Upper lobe of left lung (tissue), 6 donors: ENCODE data around the gene ARHGAP26. TPM values are rescaled to one million over a fixed set of nuclear protein-coding genes. Genes with fewer than 3 reads are reported as not detected.

Experiments
- ATAC-seq, 2 donors: fragments of 200-7000 bp; cut with Tn5 transposase; one replicate each; pipeline ENCODE4 v1.9.1; 2022; ENCODE audit warnings: mild to moderate bottlenecking in 2 of 2, moderate library complexity in 2 of 2; ENCODE audit not compliant: low FRiP score in 2 of 2
- DNase-seq, 2 donors: peaks; one replicate each; pipeline ENCODE4 v3.0.0-alpha.2; 2019 to 2020
- H3K27ac ChIP-seq, 4 donors: fragments of 200-600 bp; sonication (generic); one replicate each; pipeline ENCODE4 v1.5.1; 2016 to 2019
- H3K27me3 ChIP-seq, 4 donors: fragments of 200-600 bp; sonication (generic); one replicate each; pipeline ENCODE4 v1.5.1; 2017 to 2019
- H3K36me3 ChIP-seq, 4 donors: fragments of 200-600 bp; sonication (generic); one replicate each; pipeline ENCODE4 v1.5.1; 2016 to 2019
- H3K4me1 ChIP-seq, 4 donors: fragments of 200-600 bp; sonication (generic); one replicate each; pipeline ENCODE4 v1.5.1; 2018 to 2019
- H3K4me3 ChIP-seq, 4 donors: fragments of 200-600 bp; sonication (generic); one replicate each; pipeline ENCODE4 v1.5.1; 2017 to 2019; ENCODE audit warnings: mild to moderate bottlenecking in 2 of 4, moderate library complexity in 1 of 4
- H3K9me3 ChIP-seq, 4 donors: fragments of 200-600 bp; sonication (generic); one replicate each; pipeline ENCODE4 v1.5.1; 2018 to 2019
- CTCF ChIP-seq, 6 experiments: fragments of 450-650 bp in 4 of 6; fragments of 200-600 bp in 2 of 6; sonication (generic) in 2 of 6; IDR thresholded peaks; one replicate each; pipeline ENCODE4 v1.5.1; 2016 to 2019; ENCODE audit warnings: antibody characterized with exemption in 6 of 6
- EP300 ChIP-seq, 4 donors: sonication (generic); formaldehyde crosslinking; IDR thresholded peaks; one replicate each; pipeline ENCODE4 v1.5.1; 2017; ENCODE audit warnings: antibody characterized with exemption in 4 of 4, control low read depth in 2 of 4
- POLR2A ChIP-seq, 4 donors: fragments of 450-650 bp; IDR thresholded peaks; one replicate each; pipeline ENCODE4 v1.5.1; 2016 to 2017; ENCODE audit warnings: antibody characterized with exemption in 4 of 4, mild to moderate bottlenecking in 2 of 4
- POLR2AphosphoS5 ChIP-seq, 2 donors: sonication (generic); formaldehyde crosslinking; IDR thresholded peaks; one replicate each; pipeline ENCODE4 v1.5.1; 2017; ENCODE audit warnings: antibody characterized with exemption in 2 of 2
- WGBS, 2 donors: methylation state at CpG; one replicate each; pipeline ENCODE4 v1.1.5; 2017 to 2018; 5-methylcytosine and 5-hydroxymethylcytosine counted together
- total RNA-seq, 6 donors: library from RNA; depleted of rRNA in 4 of 6; stranded (reverse); fragments of >200 nt in 4 of 6; gene quantifications; one replicate each; pipeline versions ENCODE4 v1.1.0 to v1.2.1, GENCODE V29; 2016 to 2021
- donor health status: DM: no; HTN: no; CAD: no; lungs with moderate emphysema.
- donor health status: DM: no; HTN: yes; CAD: no; lungs with severe emphysema.

The ARHGAP26 gene
- total RNA-seq, 6 donors from 2014 or later = 34.9 to 90.1 (median 38.9) TPM

GRCh38 chr5:142859037-142859436 is 88.9 kb downstream of the ARHGAP26 start:
- Histone ChIP-seq H3K36me3 (no peaks in the 10 kb centered on the region), H3K4me1 (peaks cover 24 to 37% (median 27%) of the 10 kb centered on the region in 4 donors), H3K27ac (no peak overlapping the region), H3K9me3 (no peaks in the 10 kb centered on the region), H3K4me3 (no peak overlapping the region), H3K27me3 (no peaks in the 10 kb centered on the region)
- ATAC-seq (no peak), DNase-seq (no peak)
- TF ChIP-seq EP300 (IDR thresholded peaks at IDR 0.05) = no peak
- TF ChIP-seq POLR2AphosphoS5 (IDR thresholded peaks at IDR 0.05) = no peak
- TF ChIP-seq POLR2A (IDR thresholded peaks at IDR 0.05) = no peak
- TF ChIP-seq CTCF (IDR thresholded peaks at IDR 0.05) = no peak
- WGBS, 2 donors = 93 to 98% methylated on average over 2 of the region's 2 CpGs

GRCh38 chr5:142860270-142860669 is 90.1 kb downstream of the ARHGAP26 start:
- ATAC-seq = no peak
- 57 to 86% methylated on average over 2 of the region's 2 CpGs for WGBS, 2 donors
- H3K4me3 ChIP-seq = no peak overlapping the region

DNA sequence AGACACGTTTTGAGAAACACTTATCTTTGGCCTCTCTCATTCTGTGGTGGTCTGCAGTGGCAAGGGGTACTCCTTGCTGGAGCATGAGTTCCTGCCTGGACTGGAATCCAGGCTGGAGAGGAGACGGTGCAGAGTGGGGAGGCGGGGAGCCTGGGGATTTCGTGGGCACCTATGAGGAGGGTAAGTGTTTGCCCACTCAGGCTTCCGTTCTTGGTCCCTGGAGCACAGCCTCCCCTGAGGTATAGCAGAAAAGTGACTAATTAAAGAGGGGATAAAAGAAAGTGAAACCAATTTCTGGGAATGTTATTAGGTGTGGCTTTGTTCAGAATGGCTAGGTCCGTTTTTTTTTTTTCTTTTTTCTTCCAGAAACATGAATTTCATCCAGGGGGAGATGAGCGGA is 90.8 kb downstream of the ARHGAP26 start:
- DNase-seq (no peak), ATAC-seq (no peak)
- peaks cover 24 to 31% (median 27%) of the 10 kb centered on the region in 4 donors for H3K4me1 ChIP-seq
- no peaks in the 10 kb centered on the region for H3K9me3 ChIP-seq
- no peaks in the 10 kb centered on the region for H3K36me3 ChIP-seq
- TF ChIP-seq POLR2A (IDR thresholded peaks at IDR 0.05) (no peak), POLR2AphosphoS5 (IDR thresholded peaks at IDR 0.05) (no peak), EP300 (IDR thresholded peaks at IDR 0.05) (no peak), CTCF (IDR thresholded peaks at IDR 0.05) (no peak)
- WGBS, 2 donors = 49 to 56% methylated on average over 7 of the region's 7 CpGs
- peak overlapping the region in 1 of 4 donors; percentile 19 for H3K4me3 ChIP-seq
- H3K27me3 ChIP-seq = no peaks in the 10 kb centered on the region
- peak overlapping the region in 2 of 4 donors; percentile 34 to 51 for H3K27ac ChIP-seq

More at GRCh38 chr5:142860270-142860669, 90.1 kb downstream of the ARHGAP26 start:
- Histone ChIP-seq H3K27me3 (no peaks in the 10 kb centered on the region), H3K4me1 (peaks cover 24 to 31% (median 27%) of the 10 kb centered on the region in 4 donors), H3K27ac (no peak overlapping the region), H3K36me3 (no peaks in the 10 kb centered on the region), H3K9me3 (no peaks in the 10 kb centered on the region)
- no peak for TF ChIP-seq EP300 (IDR thresholded peaks at IDR 0.05)
- TF ChIP-seq POLR2AphosphoS5 (IDR thresholded peaks at IDR 0.05) = no peak
- TF ChIP-seq POLR2A (IDR thresholded peaks at IDR 0.05) = no peak
- no peak for TF ChIP-seq CTCF (IDR thresholded peaks at IDR 0.05)
- no peak for DNase-seq

DNA sequence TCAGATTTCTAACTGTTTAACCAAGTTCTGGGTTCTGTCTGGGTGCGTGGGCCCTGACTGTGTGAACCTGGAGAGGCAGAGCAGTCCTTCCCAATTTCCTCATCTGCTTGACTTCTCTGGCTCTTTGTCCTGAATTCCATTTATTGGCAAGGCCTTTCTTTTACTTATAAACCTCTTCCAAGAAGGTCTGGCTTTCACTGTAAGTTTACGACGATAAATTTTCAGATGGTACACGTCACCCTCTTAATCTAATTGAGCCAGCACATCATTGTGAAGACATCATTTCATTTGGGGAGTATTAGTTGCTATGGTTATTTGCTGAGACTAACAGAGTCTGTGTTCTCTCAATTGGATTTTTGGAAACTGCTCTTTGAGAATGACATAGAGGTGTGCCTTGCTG is 92.4 kb downstream of the ARHGAP26 start:
- Histone ChIP-seq H3K4me1 (peaks cover 26 to 43% (median 31%) of the 10 kb centered on the region in 4 donors), H3K27ac (no peak overlapping the region), H3K4me3 (no peak overlapping the region), H3K27me3 (no peaks in the 10 kb centered on the region), H3K9me3 (no peaks in the 10 kb centered on the region), H3K36me3 (no peaks in the 10 kb centered on the region)
- ATAC-seq (peak in 1 of 2 donors; percentile 76), DNase-seq (no peak)
- WGBS, 2 donors = 83 to 84% methylated on average over 4 of the region's 4 CpGs
- TF ChIP-seq CTCF (IDR thresholded peaks at IDR 0.05) (no peak), POLR2A (IDR thresholded peaks at IDR 0.05) (no peak), POLR2AphosphoS5 (IDR thresholded peaks at IDR 0.05) (no peak)

GRCh38 chr5:142863856-142864255 is 93.7 kb downstream of the ARHGAP26 start:
- TF ChIP-seq POLR2A (IDR thresholded peaks at IDR 0.05) (no peak), CTCF (IDR thresholded peaks at IDR 0.05) (no peak), EP300 (IDR thresholded peaks at IDR 0.05) (no peak), POLR2AphosphoS5 (IDR thresholded peaks at IDR 0.05) (no peak)
- ATAC-seq (no peak), DNase-seq (no peak)
- Histone ChIP-seq H3K36me3 (no peaks in the 10 kb centered on the region), H3K4me3 (no peak overlapping the region), H3K27me3 (no peaks in the 10 kb centered on the region), H3K9me3 (no peaks in the 10 kb centered on the region), H3K4me1 (peaks cover 24 to 49% (median 32%) of the 10 kb centered on the region in 4 donors), H3K27ac (no peak overlapping the region)
- 74 to 80% methylated on average over 5 of the region's 5 CpGs for WGBS, 2 donors
